HL-60 (cell line): ENCODE results near the gene MFSD6L.
A peak's percentile ranks its signal among the peaks of the same experiment; 100 is the strongest.

ENCODE experiments used
- DNase-seq, 2 experiments: peaks; one replicate each; pipeline ENCODE4 v3.0.0-alpha.2; 2010 to 2020; ENCODE audit warnings: low read depth in 1 of 2, low spot score in 1 of 2
- H3K27ac ChIP-seq: fragments of 250-450 bp; sonication (Bioruptor Pico); replicated peaks from 2 replicates; pipeline ENCODE4 v1.5.1; 2020; ENCODE audit warnings: mild to moderate bottlenecking, moderate library complexity
- H3K27me3 ChIP-seq: fragments of 250-450 bp; sonication (Bioruptor Pico); 2 replicates; pipeline ENCODE4 v1.5.1; 2021; ENCODE audit warnings: mild to moderate bottlenecking, moderate library complexity; ENCODE audit not compliant: insufficient read depth, poor library complexity, severe bottlenecking
- H3K4me3 ChIP-seq: replicated peaks from 2 replicates; pipeline ENCODE4 v1.5.1; 2011; ENCODE audit warnings: mild to moderate bottlenecking, control low read depth, low read length; ENCODE audit not compliant: insufficient read depth
- CTCF ChIP-seq: IDR thresholded peaks from one replicate; pipeline ENCODE4 v1.5.1; 2011; ENCODE audit warnings: low read length, control low read depth, inconsistent platforms; ENCODE audit not compliant: insufficient read depth
- GABPA ChIP-seq: IDR thresholded peaks from 2 replicates; pipeline ENCODE4 v1.6.1; 2012; ENCODE audit warnings: low read depth
- POLR2AphosphoS5 ChIP-seq: IDR thresholded peaks from 2 replicates; pipeline ENCODE4 v1.6.1; 2012; ENCODE audit warnings: low read depth
- REST ChIP-seq: IDR thresholded peaks from 2 replicates; pipeline ENCODE4 v1.6.1; 2012; ENCODE audit warnings: low read depth; ENCODE audit not compliant: insufficient replicate concordance
- SPI1 ChIP-seq: IDR thresholded peaks from 2 replicates; pipeline ENCODE4 v1.6.1; 2012; ENCODE audit warnings: low read depth, mild to moderate bottlenecking, borderline replicate concordance

Gene MFSD6L

GRCh38 chr17:8798176-8798845 lies 854 bp downstream of the MFSD6L start:
- no peaks in the 10 kb centered on the region for H3K27me3 ChIP-seq
- TF ChIP-seq SPI1 (no peak), REST (no peak), CTCF (no peak), POLR2AphosphoS5 (no peak), GABPA (no peak)
- DNase-seq: no peak
- H3K27ac ChIP-seq: no peak overlapping the region
- H3K4me3 ChIP-seq: no peak overlapping the region

GRCh38 chr17:8797621-8798175 lies 1.5 kb downstream of the MFSD6L start:
- Histone ChIP-seq H3K27me3 (no peaks in the 10 kb centered on the region), H3K27ac (no peak overlapping the region), H3K4me3 (no peak overlapping the region)
- DNase-seq: no peak
- TF ChIP-seq SPI1 (no peak), REST (no peak), CTCF (no peak), GABPA (no peak), POLR2AphosphoS5 (no peak)

- DNase-seq: no peak
- Histone ChIP-seq H3K27ac (peak overlapping the region; percentile 67), H3K4me3 (no peak overlapping the region), H3K27me3 (no peaks in the 10 kb centered on the region)
- no peak for TF ChIP-seq POLR2AphosphoS5
- no peak for TF ChIP-seq CTCF
- TF ChIP-seq GABPA: no peak
- TF ChIP-seq REST: no peak
- no peak for TF ChIP-seq SPI1
Measured at GRCh38 chr17:8794636-8795035, 4.5 kb downstream of the MFSD6L start.
